Measurements from ENCODE around the gene VPS54.

The VPS54 gene

DNA sequence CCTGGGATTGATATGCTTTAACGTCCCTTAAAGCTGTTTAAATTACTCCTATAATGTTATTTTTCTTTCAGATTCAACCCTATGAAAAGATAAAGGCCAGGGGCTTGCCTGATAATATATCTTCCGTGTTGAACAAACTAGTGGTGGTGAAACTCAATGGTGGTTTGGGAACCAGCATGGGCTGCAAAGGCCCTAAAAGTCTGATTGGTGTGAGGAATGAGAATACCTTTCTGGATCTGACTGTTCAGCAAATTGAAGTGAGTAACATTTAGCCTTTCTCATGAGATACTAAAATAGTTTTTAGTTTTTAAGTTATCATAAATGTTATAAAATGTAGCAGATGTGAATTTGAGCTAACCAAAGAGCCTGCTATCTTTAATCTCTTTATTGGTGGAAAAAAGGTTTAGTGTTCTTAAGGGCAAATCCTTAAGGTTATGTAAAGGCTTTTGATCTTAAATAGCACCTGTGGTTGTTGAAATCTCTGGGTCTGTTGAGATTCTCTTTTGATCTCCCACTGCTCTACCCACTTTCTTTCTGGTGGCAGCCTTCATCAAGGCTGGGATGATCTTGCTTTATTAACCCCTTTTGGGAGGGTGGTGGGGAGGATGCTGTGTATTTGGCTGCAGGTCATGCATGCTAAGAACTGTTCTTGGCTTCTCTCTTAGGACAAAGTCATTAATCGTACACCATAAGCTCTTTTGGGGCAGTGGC is 136.7 kb downstream of the VPS54 start:
- H3K4me3 ChIP-seq (ENCODE audit: low read length): no peak overlapping the region
- TF ChIP-seq, protein P1, sequence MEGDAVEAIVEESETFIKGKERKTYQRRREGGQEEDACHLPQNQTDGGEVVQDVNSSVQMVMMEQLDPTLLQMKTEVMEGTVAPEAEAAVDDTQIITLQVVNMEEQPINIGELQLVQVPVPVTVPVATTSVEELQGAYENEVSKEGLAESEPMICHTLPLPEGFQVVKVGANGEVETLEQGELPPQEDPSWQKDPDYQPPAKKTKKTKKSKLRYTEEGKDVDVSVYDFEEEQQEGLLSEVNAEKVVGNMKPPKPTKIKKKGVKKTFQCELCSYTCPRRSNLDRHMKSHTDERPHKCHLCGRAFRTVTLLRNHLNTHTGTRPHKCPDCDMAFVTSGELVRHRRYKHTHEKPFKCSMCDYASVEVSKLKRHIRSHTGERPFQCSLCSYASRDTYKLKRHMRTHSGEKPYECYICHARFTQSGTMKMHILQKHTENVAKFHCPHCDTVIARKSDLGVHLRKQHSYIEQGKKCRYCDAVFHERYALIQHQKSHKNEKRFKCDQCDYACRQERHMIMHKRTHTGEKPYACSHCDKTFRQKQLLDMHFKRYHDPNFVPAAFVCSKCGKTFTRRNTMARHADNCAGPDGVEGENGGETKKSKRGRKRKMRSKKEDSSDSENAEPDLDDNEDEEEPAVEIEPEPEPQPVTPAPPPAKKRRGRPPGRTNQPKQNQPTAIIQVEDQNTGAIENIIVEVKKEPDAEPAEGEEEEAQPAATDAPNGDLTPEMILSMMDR (conservative IDR thresholded peaks at IDR 0.05; ENCODE audit: low read depth, low read length): no peak
- no peak for DNase-seq (ENCODE audit: low read depth)

DNA sequence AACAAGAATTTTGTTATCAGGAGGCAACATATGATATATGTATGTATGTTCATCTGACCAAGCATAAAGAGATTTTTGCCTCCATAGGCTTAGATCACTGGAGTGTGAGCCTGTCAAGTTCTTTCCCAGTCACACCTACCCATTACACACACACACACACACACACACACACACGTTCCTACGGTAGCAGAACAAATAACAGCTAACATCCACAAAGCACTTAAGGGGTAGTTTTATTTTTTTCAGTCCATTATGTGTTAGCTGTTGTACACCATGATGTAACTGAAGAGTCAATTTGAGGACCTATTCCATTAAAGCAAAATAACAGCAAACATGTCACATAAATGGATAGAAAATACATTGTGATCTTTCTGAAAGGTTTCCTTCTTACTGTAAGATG is 138.0 kb downstream of the VPS54 start:
- TF ChIP-seq, protein P1 (conservative IDR thresholded peaks at IDR 0.05; ENCODE audit: low read depth, low read length): no peak
- H3K4me3 ChIP-seq (ENCODE audit: low read length): no peak overlapping the region
- DNase-seq (ENCODE audit: low read depth): no peak

DNA sequence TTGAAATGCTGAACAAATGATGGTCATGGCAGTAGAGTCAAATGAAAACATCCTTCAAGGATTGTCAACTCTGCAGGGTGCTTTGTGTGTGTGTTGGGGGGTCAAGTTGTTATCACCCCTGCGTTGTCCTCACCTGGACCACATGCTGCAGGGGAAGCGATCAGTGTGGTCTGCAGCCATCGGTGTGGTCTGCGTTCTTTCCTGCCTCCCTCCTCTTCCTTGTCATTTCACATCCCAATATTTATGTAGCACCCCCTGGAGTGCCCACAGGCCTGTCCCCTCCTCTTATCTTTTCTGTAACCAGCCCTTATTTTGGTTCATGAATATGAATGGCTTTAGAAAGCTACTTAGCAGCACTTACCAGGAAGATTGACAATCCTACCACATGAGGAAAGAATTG is 138.6 kb downstream of the VPS54 start:
- no peak overlapping the region for H3K4me3 ChIP-seq (ENCODE audit: low read length)
- no peak for DNase-seq (ENCODE audit: low read depth)
- TF ChIP-seq, protein P1 (conservative IDR thresholded peaks at IDR 0.05; ENCODE audit: low read depth, low read length): no peak

DNA sequence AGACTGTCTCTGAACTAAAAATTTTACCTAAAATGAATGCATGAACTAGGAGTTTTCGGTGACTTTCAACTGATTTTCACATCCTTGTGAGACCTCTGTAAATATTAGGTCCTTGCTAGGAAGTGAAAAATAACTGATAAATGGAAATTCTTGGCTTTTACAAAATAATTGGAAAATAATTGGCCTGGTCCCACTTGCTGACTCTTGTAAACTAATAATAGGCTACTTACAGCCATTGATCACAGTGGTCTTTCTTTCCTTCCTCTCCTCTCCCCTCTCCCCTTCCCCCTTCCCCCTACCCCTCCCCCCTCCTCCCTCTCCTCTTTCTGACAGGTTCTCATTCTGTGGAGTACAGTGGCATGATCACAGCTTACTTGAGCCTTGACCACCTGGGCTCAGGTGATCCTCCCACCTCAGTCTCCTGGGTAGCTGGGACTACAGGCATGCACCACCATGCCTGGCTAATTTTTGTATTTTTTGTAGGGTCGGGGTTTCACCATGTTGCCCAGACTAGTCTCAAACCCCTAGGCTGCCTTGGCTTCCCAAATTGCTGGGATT is 139.3 kb downstream of the VPS54 start:
- no peak for DNase-seq (ENCODE audit: low read depth)
- no peak overlapping the region for H3K4me3 ChIP-seq (ENCODE audit: low read length)
- TF ChIP-seq, protein P1 (conservative IDR thresholded peaks at IDR 0.05; ENCODE audit: low read depth, low read length): no peak

DNA sequence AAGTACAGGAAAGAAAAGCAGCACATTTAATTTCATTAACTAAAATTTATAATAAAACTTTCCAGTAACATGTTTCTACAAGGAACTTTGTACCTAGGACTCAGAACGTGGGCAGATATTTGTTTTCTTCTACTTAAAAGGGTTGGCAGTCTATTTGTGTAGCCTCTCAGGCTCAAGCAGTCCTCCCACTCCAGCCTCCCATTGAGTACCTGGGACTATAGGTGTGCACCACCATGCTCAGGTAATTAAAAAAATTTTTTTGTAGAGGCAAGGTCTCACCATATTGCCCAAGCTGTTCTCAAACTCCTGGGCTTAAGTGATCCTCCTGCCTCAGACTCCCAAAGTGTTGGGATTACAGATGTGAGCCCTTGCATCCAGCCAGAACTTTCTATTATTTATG is 140.7 kb downstream of the VPS54 start:
- TF ChIP-seq, protein P1 (conservative IDR thresholded peaks at IDR 0.05; ENCODE audit: low read depth, low read length): no peak

DNA sequence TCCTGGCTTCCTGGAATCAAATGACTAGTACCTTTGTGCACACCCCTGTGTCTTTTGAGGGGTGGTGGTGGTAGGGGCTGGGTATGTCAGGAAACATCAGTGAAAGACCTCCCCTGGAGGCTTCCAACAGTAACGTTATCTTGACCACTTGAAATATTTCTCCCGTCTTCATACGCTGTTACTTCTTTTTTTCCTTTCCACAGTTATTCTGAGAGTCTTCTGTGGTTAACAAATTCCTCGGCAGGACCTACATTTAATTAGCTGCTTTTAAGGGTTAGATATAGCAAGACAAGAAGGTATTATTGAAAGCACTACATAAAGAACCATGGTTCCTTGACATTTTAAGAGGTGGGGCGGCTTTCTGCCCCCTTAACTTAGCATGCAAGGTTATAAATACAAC is 142.9 kb downstream of the VPS54 start:
- DNase-seq (ENCODE audit: low read depth): no peak
- H3K4me3 ChIP-seq (ENCODE audit: low read length): no peak overlapping the region
- TF ChIP-seq, protein P1 (conservative IDR thresholded peaks at IDR 0.05; ENCODE audit: low read depth, low read length): no peak

More for the DNA sequence above, 140.7 kb downstream of the VPS54 start:
- no peak overlapping the region for H3K4me3 ChIP-seq (ENCODE audit: low read length)
- no peak for DNase-seq (ENCODE audit: low read depth)
